ENCODE results near the gene CBARP. TPM values are rescaled to one million over a fixed set of nuclear protein-coding genes. Genes with fewer than 3 reads are reported as not detected.

The CBARP gene
- polyA plus RNA-seq, 3 donors: not detected

DNA sequence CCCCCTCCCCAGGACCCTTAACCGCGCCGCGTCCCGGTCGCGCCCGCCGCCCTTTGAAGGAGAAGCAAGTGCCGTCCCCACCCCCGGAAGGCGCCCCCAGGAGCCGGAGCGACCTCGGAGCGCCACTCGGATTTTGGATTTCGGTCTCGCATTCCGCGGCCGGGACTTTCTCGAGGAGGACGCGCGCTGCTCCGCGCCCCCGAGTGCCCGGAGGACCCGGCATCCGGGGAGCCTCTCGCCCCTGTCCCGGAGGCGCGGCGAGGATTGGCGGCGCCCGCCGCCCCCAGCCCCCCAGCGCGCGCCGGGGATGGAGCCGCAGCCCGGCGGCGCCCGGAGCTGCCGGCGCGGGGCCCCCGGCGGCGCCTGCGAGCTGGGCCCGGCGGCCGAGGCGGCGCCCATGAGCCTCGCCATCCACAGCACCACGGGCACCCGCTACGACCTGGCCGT lies 12.2 kb upstream of the CBARP start:
- Histone ChIP-seq H3K4me2 (replicated peaks; ENCODE audit: extremely low read depth, low read length, poor library complexity, severe bottlenecking) (peak overlapping the region; percentile 96), H3K36me3 (replicated peaks in 1 of 2; ENCODE audit: control insufficient read depth in 1 of 2, insufficient read depth in 2 of 2, low read length in 2 of 2) (peaks cover 19 to 27% of the 10 kb centered on the region in 2 donors), H3K9me3 (replicated peaks in 1 of 2; ENCODE audit: control insufficient read depth in 1 of 2, insufficient read depth in 1 of 2, low read length in 2 of 2) (no peaks in the 10 kb centered on the region), H3K27me3 (ENCODE audit: control insufficient read depth in 2 of 2, insufficient read depth in 2 of 2, low read length in 2 of 2) (no peaks in the 10 kb centered on the region), H2AFZ (ENCODE audit: insufficient read depth, low read depth, low read length, poor library complexity, severe bottlenecking) (no peak overlapping the region), H3K9ac (ENCODE audit: insufficient read depth, low read length, poor library complexity, severe bottlenecking) (peak overlapping the region; percentile 93), H3K4me3 (replicated peaks in 1 of 3; ENCODE audit: low read depth in 2 of 3, low read length in 3 of 3) (peak overlapping the region; percentile 77 to 99 (median 83)), H4K20me1 (ENCODE audit: insufficient read depth, low read length) (peaks cover 55% of the 10 kb centered on the region), H3K4me1 (ENCODE audit: control insufficient read depth in 1 of 2, insufficient read depth in 2 of 2, low read length in 2 of 2) (peaks cover 36 to 46% of the 10 kb centered on the region in 2 donors), H3K79me2 (ENCODE audit: insufficient read depth, low read length) (peaks cover 55% of the 10 kb centered on the region), H3K27ac (ENCODE audit: low read depth in 1 of 2, low read length in 2 of 2) (peak overlapping the region; percentile 53 to 92)
- intact Hi-C loops (cut with micrococcal nuclease): loop anchor here in 1 of 2 donors (10.0 kb wide), 3 partner anchors 145 to 385 kb away; partner anchors contain the start of genes ARID3A and GPX4
- under 1% methylated on average over 67 of the region's 67 CpGs for WGBS (ENCODE audit: insufficient coverage)
- peaks cover 16 to 24% of the 10 kb centered on the region in 2 donors for H3K36me3 Mint-ChIP-seq
- peak overlapping the region; percentile 84 for H3K4me3 Mint-ChIP-seq
- peaks cover 0 to 2% (median 0%) of the 10 kb centered on the region in 7 donors for H3K9me3 Mint-ChIP-seq
- DNase-seq: no peak
- H3K27ac Mint-ChIP-seq: peak overlapping the region in 6 of 7 donors; percentile 46 to 87 (median 75)
- H3K4me1 Mint-ChIP-seq: peaks cover 25% of the 10 kb centered on the region
- H3K27me3 Mint-ChIP-seq (ENCODE audit: low read depth in 3 of 3): peaks cover 0 to 4% (median 0%) of the 10 kb centered on the region in 3 donors
- TF ChIP-seq, protein P1, sequence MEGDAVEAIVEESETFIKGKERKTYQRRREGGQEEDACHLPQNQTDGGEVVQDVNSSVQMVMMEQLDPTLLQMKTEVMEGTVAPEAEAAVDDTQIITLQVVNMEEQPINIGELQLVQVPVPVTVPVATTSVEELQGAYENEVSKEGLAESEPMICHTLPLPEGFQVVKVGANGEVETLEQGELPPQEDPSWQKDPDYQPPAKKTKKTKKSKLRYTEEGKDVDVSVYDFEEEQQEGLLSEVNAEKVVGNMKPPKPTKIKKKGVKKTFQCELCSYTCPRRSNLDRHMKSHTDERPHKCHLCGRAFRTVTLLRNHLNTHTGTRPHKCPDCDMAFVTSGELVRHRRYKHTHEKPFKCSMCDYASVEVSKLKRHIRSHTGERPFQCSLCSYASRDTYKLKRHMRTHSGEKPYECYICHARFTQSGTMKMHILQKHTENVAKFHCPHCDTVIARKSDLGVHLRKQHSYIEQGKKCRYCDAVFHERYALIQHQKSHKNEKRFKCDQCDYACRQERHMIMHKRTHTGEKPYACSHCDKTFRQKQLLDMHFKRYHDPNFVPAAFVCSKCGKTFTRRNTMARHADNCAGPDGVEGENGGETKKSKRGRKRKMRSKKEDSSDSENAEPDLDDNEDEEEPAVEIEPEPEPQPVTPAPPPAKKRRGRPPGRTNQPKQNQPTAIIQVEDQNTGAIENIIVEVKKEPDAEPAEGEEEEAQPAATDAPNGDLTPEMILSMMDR (IDR thresholded peaks at IDR 0.05): no peak

DNA sequence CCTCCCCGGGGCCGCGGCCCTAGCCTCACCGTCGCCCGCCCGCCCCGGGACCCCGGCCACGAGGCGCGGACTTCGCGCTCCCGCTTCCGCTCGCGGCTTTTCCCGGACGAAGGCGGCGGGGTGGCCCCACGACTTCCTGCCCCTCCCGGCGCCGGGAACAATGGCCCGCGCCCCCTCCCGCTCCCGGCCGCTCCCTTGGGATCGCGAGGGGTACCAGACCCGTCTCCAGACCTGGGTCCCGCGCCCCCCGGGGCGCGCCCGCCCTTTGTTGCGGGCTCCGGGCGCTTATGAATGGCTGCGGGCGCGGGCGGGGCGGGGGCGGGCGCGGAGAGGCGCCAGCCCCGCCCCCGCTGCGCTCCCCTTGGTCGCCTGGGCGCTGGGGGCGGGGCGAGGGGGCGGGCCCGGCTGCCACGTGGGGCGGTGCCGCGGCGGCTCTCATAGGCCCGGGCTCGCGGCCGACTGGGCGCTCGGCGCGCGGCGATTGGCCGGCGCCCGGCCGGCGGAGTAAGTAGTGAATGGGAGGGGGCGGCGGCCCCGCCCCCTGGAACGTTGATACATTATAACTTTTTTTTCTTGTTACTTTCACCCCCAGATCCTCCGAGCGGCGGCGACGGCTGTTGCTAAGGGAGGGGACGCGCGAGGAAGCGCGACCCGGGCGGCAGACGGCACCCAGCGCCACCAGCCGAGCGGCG lies 11.6 kb upstream of the CBARP start:
- under 1% methylated on average over 80 of the region's 102 CpGs for WGBS (ENCODE audit: insufficient coverage)
- H3K27me3 ChIP-seq (ENCODE audit: control insufficient read depth in 2 of 2, insufficient read depth in 2 of 2, low read length in 2 of 2): no peaks in the 10 kb centered on the region
- Mint-ChIP-seq H3K27me3 (ENCODE audit: low read depth in 3 of 3) (peaks cover 0 to 6% (median 0%) of the 10 kb centered on the region in 3 donors), H3K9me3 (peaks cover 0 to 2% (median 0%) of the 10 kb centered on the region in 7 donors), H3K4me3 (peak overlapping the region; percentile 84), H3K36me3 (peaks cover 10 to 19% of the 10 kb centered on the region in 2 donors), H3K27ac (peak overlapping the region in 6 of 7 donors; percentile 46 to 87 (median 75)), H3K4me1 (peaks cover 24% of the 10 kb centered on the region)
- TF ChIP-seq, protein P1 (IDR thresholded peaks at IDR 0.05): no peak
- peak overlapping the region; percentile 96 for H3K4me2 ChIP-seq (replicated peaks; ENCODE audit: extremely low read depth, low read length, poor library complexity, severe bottlenecking)
- DNase-seq: peak; percentile 93 to 97 (median 95)
- H3K27ac ChIP-seq (ENCODE audit: low read depth in 1 of 2, low read length in 2 of 2): peak overlapping the region; percentile 64 to 95
- H3K9ac ChIP-seq (ENCODE audit: insufficient read depth, low read length, poor library complexity, severe bottlenecking): peak overlapping the region; percentile 97
- H3K4me3 ChIP-seq (replicated peaks in 1 of 3; ENCODE audit: low read depth in 2 of 3, low read length in 3 of 3): peak overlapping the region; percentile 77 to 99 (median 83)
- intact Hi-C loops (cut with micrococcal nuclease): loop anchor here in 1 of 2 donors (10.0 kb wide), 3 partner anchors 145 to 385 kb away; partner anchors contain the start of genes ARID3A and GPX4
- H4K20me1 ChIP-seq (ENCODE audit: insufficient read depth, low read length): peaks cover 55% of the 10 kb centered on the region
- peaks cover 55% of the 10 kb centered on the region for H3K79me2 ChIP-seq (ENCODE audit: insufficient read depth, low read length)
- peaks cover 38 to 46% of the 10 kb centered on the region in 2 donors for H3K4me1 ChIP-seq (ENCODE audit: control insufficient read depth in 1 of 2, insufficient read depth in 2 of 2, low read length in 2 of 2)
- H2AFZ ChIP-seq (ENCODE audit: insufficient read depth, low read depth, low read length, poor library complexity, severe bottlenecking): no peak overlapping the region
- H3K9me3 ChIP-seq (replicated peaks in 1 of 2; ENCODE audit: control insufficient read depth in 1 of 2, insufficient read depth in 1 of 2, low read length in 2 of 2): no peaks in the 10 kb centered on the region
- H3K36me3 ChIP-seq (replicated peaks in 1 of 2; ENCODE audit: control insufficient read depth in 1 of 2, insufficient read depth in 2 of 2, low read length in 2 of 2): peaks cover 13 to 22% of the 10 kb centered on the region in 2 donors
